Pancreas (tissue), 10 donors: ENCODE data around the gene MS4A8. TPM values are rescaled to one million over a fixed set of nuclear protein-coding genes. Genes with fewer than 3 reads are reported as not detected.

Source experiments
- ATAC-seq, 4 donors: fragments of 200-7000 bp; cut with Tn5 transposase; one replicate each; pipeline versions ENCODE4 v1.8.0 to v1.9.1; 2020; ENCODE audit warnings: mild to moderate bottlenecking in 4 of 4, moderate library complexity in 4 of 4
- DNase-seq, 6 donors: peaks; one replicate each; pipeline ENCODE4 v3.0.0-alpha.2; 2020
- FAIRE-seq: peaks from 2 replicates; lab custom pipeline; 2012; peaks lifted over from hg19 to GRCh38; lab: Jason Lieb, UNC
- H3K27ac ChIP-seq, 4 donors: fragments of 200-600 bp; sonication (generic); 1 replicate in 3 of 4; 2 replicates in 1 of 4; pipeline versions ENCODE4 v1.5.0 to v1.8.0; 2020
- H3K27me3 ChIP-seq, 4 donors: fragments of 200-600 bp; one replicate each; pipeline ENCODE4 v1.8.0; 2021
- H3K36me3 ChIP-seq, 3 donors: fragments of 200-600 bp; sonication (generic) in 1 of 3; one replicate each; pipeline versions ENCODE4 v1.5.0 to v1.8.0; 2020 to 2021
- H3K4me1 ChIP-seq, 3 donors: fragments of 200-600 bp; one replicate each; pipeline ENCODE4 v1.8.0; 2021
- H3K4me3 ChIP-seq, 4 donors: fragments of 200-600 bp; sonication (generic) in 2 of 4; one replicate each; pipeline versions ENCODE4 v1.5.0 to v1.8.0; 2020 to 2021
- H3K9me3 ChIP-seq, 4 donors: fragments of 200-600 bp; one replicate each; pipeline ENCODE4 v1.8.0; 2021
- CTCF ChIP-seq, 4 donors: fragments of 200-600 bp; sonication (generic) in 3 of 4; IDR thresholded peaks; one replicate each; pipeline versions ENCODE4 v1.5.0 to v1.8.0; 2021; ENCODE audit warnings: antibody characterized with exemption in 4 of 4
- WGBS, 2 donors: extraction: QIAGEN DNeasy Blood & Tissue Kit; methylation state at CpG; one replicate each; pipeline ENCODE4 v1.1.7; 2013; 5-methylcytosine and 5-hydroxymethylcytosine counted together
- intact Hi-C, 3 donors: fragments of 100-400 bp; cut with DNase I; formaldehyde crosslinking; loops; one replicate each; pipeline versions ENCODE4 v1.11.1 to v1.14.2; 2022
- polyA plus RNA-seq, 2 donors: library from polyadenylated mRNA; stranded (reverse); fragments of 200-250 nt; gene quantifications; one replicate each; pipeline ENCODE4 v1.2.3, GENCODE V29; 2013
- total RNA-seq, 6 donors: library from RNA; stranded (reverse); fragmentation: NEBNext Ultra II Directional in 4 of 6; extraction: Animal tissue kit (Norgen Biotek cat#: 25700) in 4 of 6; gene quantifications; one replicate each; pipeline versions ENCODE4 v1.2.1 to v1.2.4, GENCODE V29; 2021 to 2023
- donor health status: healthy with polysubstance abuse.
- donor health status: DM: no; HTN: no; CAD: no; lungs with moderate emphysema.
- donor health status: DM: no; HTN: no; CAD: no.
- donor health status: control.
- donor health status: control.
- donor health status: Bipolar disorder and iron deficiency.
- donor health status: DM: yes; HTN: yes; CAD: no.
- donor health status: DM: no; HTN: no; CAD: no.
- donor health status: DM: no; HTN: no; CAD: no.
- donor health status: DM: yes; HTN: yes; CAD: no.

The MS4A8 gene
- total and polyA plus RNA-seq, 8 donors: 0.56 to 4.2 (median 1.7) TPM

GRCh38 chr11:60743058-60743457 is 43.6 kb downstream of the MS4A8 start:
- H3K4me3 ChIP-seq: no peak overlapping the region
- intact Hi-C loops: no loop called here
- DNase-seq (no peak), ATAC-seq (peak in 1 of 4 donors; percentile 51), FAIRE-seq (no peak)
- TF ChIP-seq CTCF (IDR thresholded peaks at IDR 0.05): no peak
- H3K27me3 ChIP-seq: no peaks in the 10 kb centered on the region
- H3K4me1 ChIP-seq: no peaks in the 10 kb centered on the region
- H3K36me3 ChIP-seq: no peaks in the 10 kb centered on the region
- no peaks in the 10 kb centered on the region for H3K9me3 ChIP-seq
- H3K27ac ChIP-seq: no peak overlapping the region
- 95% methylated on average over 1 of the region's 1 CpG for WGBS, 2 donors

- no peak overlapping the region for H3K27ac ChIP-seq
- H3K4me3 ChIP-seq: no peak overlapping the region
- no peaks in the 10 kb centered on the region for H3K27me3 ChIP-seq
- TF ChIP-seq CTCF (IDR thresholded peaks at IDR 0.05): no peak
- peak in 2 of 4 donors; percentile 62 to 71 for ATAC-seq
- intact Hi-C loops: no loop called here
- peak in 1 of 6 donors; percentile 19 for DNase-seq
- no peak for FAIRE-seq
- WGBS, 2 donors: 25 to 33% methylated on average over 5 of the region's 5 CpGs
- H3K36me3 ChIP-seq: no peaks in the 10 kb centered on the region
- H3K9me3 ChIP-seq: no peaks in the 10 kb centered on the region
- H3K4me1 ChIP-seq: no peaks in the 10 kb centered on the region
These were observed 44.7 kb downstream of the MS4A8 start for GRCh38 chr11:60744114-60744513.

DNA sequence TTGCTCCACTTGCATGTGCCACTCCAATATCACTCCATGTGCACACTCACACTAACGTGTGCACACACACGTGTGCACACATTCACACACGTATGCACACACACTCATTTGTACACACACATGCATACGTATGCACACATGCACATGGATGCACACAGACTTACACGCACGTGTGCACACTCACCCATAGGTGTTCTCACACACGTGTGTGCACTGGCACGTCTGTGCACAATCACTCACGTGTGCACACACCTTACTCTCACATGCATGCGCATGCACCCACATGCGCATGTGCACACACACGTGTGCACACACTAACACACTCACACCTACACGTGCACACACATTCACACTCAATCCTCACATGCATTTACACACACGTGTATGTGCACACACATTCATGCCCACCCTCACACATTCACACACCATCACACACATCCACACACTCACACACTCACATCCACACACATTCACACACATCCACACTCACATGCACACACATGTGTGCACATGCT is 48.0 kb downstream of the MS4A8 start:
- no peaks in the 10 kb centered on the region for H3K27me3 ChIP-seq
- intact Hi-C loops: no loop called here
- no peak for ATAC-seq
- H3K27ac ChIP-seq: no peak overlapping the region
- no peak overlapping the region for H3K4me3 ChIP-seq
- no peaks in the 10 kb centered on the region for H3K9me3 ChIP-seq
- DNase-seq: no peak
- no peak for FAIRE-seq
- no peaks in the 10 kb centered on the region for H3K36me3 ChIP-seq
- TF ChIP-seq CTCF (IDR thresholded peaks at IDR 0.05): no peak
- WGBS, 2 donors: 80 to 90% methylated on average over 14 of the region's 14 CpGs
- no peaks in the 10 kb centered on the region for H3K4me1 ChIP-seq

GRCh38 chr11:60748225-60748624 is 48.8 kb downstream of the MS4A8 start:
- 87 to 89% methylated on average over 17 of the region's 17 CpGs for WGBS, 2 donors
- FAIRE-seq: no peak
- intact Hi-C loops: no loop called here

More at GRCh38 chr11:60748225-60748624, 48.8 kb downstream of the MS4A8 start:
- no peaks in the 10 kb centered on the region for H3K9me3 ChIP-seq
- H3K4me1 ChIP-seq: no peaks in the 10 kb centered on the region
- no peaks in the 10 kb centered on the region for H3K36me3 ChIP-seq
- no peaks in the 10 kb centered on the region for H3K27me3 ChIP-seq
- no peak overlapping the region for H3K4me3 ChIP-seq
- ATAC-seq (no peak), DNase-seq (no peak)
- no peak for TF ChIP-seq CTCF (IDR thresholded peaks at IDR 0.05)
- no peak overlapping the region for H3K27ac ChIP-seq
